HepG2 (cell line): ENCODE measurements around the gene SPNS2. TPM values are rescaled to one million over a fixed set of nuclear protein-coding genes. Genes with fewer than 3 reads are reported as not detected.

Source experiments
- ARID4A ChIP-seq: sonication (generic); formaldehyde crosslinking; IDR thresholded peaks from 2 replicates; pipeline ENCODE4 v1.5.0; 2020; ENCODE audit warnings: mild to moderate bottlenecking, missing genetic modification reagents, borderline replicate concordance
- FOXC1 ChIP-seq: sonication (generic); formaldehyde crosslinking; IDR thresholded peaks from 2 replicates; pipeline ENCODE4 v1.8.0; 2022; ENCODE audit warnings: mild to moderate bottlenecking, missing genetic modification reagents, borderline replicate concordance
- FOXM1 ChIP-seq: sonication (generic); formaldehyde crosslinking; IDR thresholded peaks from 2 replicates; pipeline ENCODE4 v1.5.0; 2020; ENCODE audit warnings: missing genetic modification reagents
- FOXO4 ChIP-seq: sonication (generic); formaldehyde crosslinking; conservative IDR thresholded peaks from 2 replicates; pipeline ENCODE4 v1.8.1; 2023; ENCODE audit warnings: missing genetic modification reagents
- HNRNPL ChIP-seq: fragments of 200-400 bp; formaldehyde crosslinking; IDR thresholded peaks from 2 replicates; pipeline ENCODE4 v1.6.1; 2017; ENCODE audit warnings: mild to moderate bottlenecking, low read depth, low read length
- HNRNPLL ChIP-seq: fragments of 200-400 bp; formaldehyde crosslinking; IDR thresholded peaks from 2 replicates; pipeline ENCODE4 v1.6.1; 2017; ENCODE audit warnings: mild to moderate bottlenecking, low read depth, low read length; ENCODE audit not compliant: poor library complexity, severe bottlenecking
- HOXA3 ChIP-seq: sonication (generic); formaldehyde crosslinking; IDR thresholded peaks from 2 replicates; pipeline ENCODE4 v1.5.0; 2020; ENCODE audit warnings: missing genetic modification reagents
- KDM2A ChIP-seq: sonication (generic); formaldehyde crosslinking; IDR thresholded peaks from 2 replicates; pipeline ENCODE4 v1.4.0; 2020; ENCODE audit warnings: low read depth, missing genetic modification reagents, borderline replicate concordance
- LCORL ChIP-seq, 2 experiments: fragments of 450-650 bp in 1 of 2; sonication (generic) in 1 of 2; formaldehyde crosslinking in 1 of 2; IDR thresholded peaks; 2 replicates each; pipeline versions ENCODE4 v1.5.0 to v1.6.1; 2017 to 2020; ENCODE audit warnings: antibody characterized with exemption in 1 of 2, missing genetic modification reagents in 1 of 2
- NCOA1 ChIP-seq: sonication (generic); formaldehyde crosslinking; IDR thresholded peaks from 2 replicates; pipeline ENCODE4 v1.9.0; 2021; ENCODE audit warnings: missing genetic modification reagents
- SP5 ChIP-seq: IDR thresholded peaks from 2 replicates; pipeline ENCODE4 v1.6.1; 2016; ENCODE audit warnings: low read depth, borderline replicate concordance
- TBX2 ChIP-seq: sonication (generic); formaldehyde crosslinking; IDR thresholded peaks from 2 replicates; pipeline ENCODE4 v1.5.0; 2020; ENCODE audit warnings: missing genetic modification reagents, mild to moderate bottlenecking, borderline replicate concordance
- ZNF263 ChIP-seq: sonication (generic); formaldehyde crosslinking; IDR thresholded peaks from 2 replicates; pipeline ENCODE4 v1.4.0; 2020; ENCODE audit warnings: missing genetic modification reagents
- ZNF720 ChIP-seq: sonication (generic); formaldehyde crosslinking; IDR thresholded peaks from 2 replicates; pipeline ENCODE4 v1.4.0; 2020; ENCODE audit warnings: missing genetic modification reagents
- polyA plus RNA-seq, 8 experiments: library from polyadenylated mRNA; depleted of rRNA in 3 of 8; stranded (reverse) in 7 of 8; unstranded in 1 of 8; fragments of >200 nt; fragmentation: Illumina TruSeq in 4 of 8; extraction: Trizol in 4 of 8; gene quantifications; 2 replicates each; pipeline versions ENCODE4 v1.2.1 to v1.2.3, GENCODE V29; 2011 to 2016; ENCODE audit warnings: low read depth in 4 of 8, missing spikeins in 1 of 8, mixed read lengths in 1 of 8; ENCODE audit not compliant: insufficient read depth in 1 of 8
- total RNA-seq, 5 experiments: library from RNA; depleted of rRNA; stranded (reverse); fragments of >200 nt; fragmentation: Illumina TruSeq; extraction: Trizol; gene quantifications; 2 replicates each; pipeline ENCODE4 v1.2.3, GENCODE V29; 2016; ENCODE audit warnings: low read depth in 1 of 5
- TF ChIP-seq, protein P1 (sequence below): sonication (generic); formaldehyde crosslinking; IDR thresholded peaks from 2 replicates; pipeline ENCODE4 v1.5.1; 2020; ENCODE audit warnings: mild to moderate bottlenecking, missing genetic modification reagents, moderate library complexity

SPNS2 gene
- total and polyA plus RNA-seq, 2 of the 13 experiments (the other 11 are each of a cell fraction or from before 2014, with no cell fraction given): 0.01 TPM; not detected in 1

DNA sequence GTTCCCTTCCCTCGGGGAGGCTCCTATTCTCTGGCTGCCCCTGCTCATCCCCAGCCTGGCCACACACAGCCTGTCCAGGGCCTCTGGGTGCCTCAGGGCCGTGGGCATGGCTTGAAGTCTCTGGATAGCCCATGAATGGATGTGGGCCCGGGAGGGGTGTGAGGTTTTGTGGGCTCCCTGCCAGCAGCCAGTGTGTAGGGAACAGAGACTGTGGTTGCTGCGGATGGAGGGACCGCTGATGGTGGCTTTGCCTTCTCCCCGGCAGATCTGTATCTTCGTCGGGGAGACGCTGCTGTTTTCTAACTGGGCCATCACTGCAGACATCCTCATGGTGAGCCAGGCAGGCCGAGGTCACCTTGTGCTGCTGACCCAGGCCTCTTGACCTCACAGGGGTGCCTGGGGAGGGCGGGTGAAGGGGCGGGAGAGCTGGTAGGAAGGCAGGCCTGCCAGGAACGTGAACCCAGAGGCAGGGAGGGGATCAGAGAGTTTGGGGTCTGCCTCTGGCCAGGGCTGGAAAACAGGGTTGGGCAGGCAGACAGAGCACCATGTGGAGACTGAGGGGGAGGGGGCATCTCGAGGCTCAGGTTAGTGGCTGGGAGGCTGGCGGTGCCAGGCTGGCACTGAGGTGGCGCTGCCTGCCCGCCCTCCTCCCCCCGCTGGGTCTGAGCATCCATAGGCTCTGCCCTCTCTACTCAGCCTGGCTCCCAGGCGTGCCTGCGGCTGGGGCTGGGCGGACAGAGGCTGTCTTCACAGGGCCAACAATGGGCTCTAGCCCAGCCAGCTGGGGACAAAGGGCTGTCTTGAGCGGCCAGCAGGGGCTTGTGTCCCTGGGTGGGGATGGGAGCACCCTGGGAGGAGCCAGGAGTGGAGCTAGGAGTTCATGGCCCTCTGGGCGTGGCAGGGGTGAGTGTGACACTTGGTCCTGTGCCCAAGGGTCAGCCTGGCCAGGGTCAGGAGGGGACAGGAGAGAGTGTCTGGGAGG is 35.1 kb downstream of the SPNS2 start (continued):
- TF ChIP-seq KDM2A (CRISPR knock-in tag): peak; percentile 28
- TF ChIP-seq ZNF263 (CRISPR knock-in tag): peak; percentile 98
- TF ChIP-seq SP5 (CRISPR knock-in tag): no peak
- TF ChIP-seq HNRNPL: peak; percentile 93
- TF ChIP-seq TBX2 (CRISPR knock-in tag): peak; percentile 41; the same call in 1 of the 2 replicates
- 0 out of 2 replicates have a peak, but pooled peaks have one; percentile 16 for TF ChIP-seq HOXA3 (CRISPR knock-in tag)
- TF ChIP-seq FOXM1: no peak
- TF ChIP-seq ZNF720 (CRISPR knock-in tag): no peak
- TF ChIP-seq NCOA1 (CRISPR knock-in tag): 0 out of 2 replicates have a peak, but pooled peaks have one; percentile 47
- TF ChIP-seq LCORL (IDR thresholded peaks at IDR 0.05): no peak
- no peak for TF ChIP-seq LCORL (CRISPR knock-in tag; IDR thresholded peaks at IDR 0.05)
- TF ChIP-seq HNRNPLL: peak; percentile 33
- TF ChIP-seq ARID4A (CRISPR knock-in tag): 0 out of 2 replicates have a peak, but pooled peaks have one; percentile 15
- TF ChIP-seq FOXO4 (CRISPR knock-in tag): 0 out of 2 replicates have a peak, but pooled peaks have one; percentile 33
- TF ChIP-seq FOXC1 (CRISPR knock-in tag): peak; percentile 55
- TF ChIP-seq, protein P1, sequence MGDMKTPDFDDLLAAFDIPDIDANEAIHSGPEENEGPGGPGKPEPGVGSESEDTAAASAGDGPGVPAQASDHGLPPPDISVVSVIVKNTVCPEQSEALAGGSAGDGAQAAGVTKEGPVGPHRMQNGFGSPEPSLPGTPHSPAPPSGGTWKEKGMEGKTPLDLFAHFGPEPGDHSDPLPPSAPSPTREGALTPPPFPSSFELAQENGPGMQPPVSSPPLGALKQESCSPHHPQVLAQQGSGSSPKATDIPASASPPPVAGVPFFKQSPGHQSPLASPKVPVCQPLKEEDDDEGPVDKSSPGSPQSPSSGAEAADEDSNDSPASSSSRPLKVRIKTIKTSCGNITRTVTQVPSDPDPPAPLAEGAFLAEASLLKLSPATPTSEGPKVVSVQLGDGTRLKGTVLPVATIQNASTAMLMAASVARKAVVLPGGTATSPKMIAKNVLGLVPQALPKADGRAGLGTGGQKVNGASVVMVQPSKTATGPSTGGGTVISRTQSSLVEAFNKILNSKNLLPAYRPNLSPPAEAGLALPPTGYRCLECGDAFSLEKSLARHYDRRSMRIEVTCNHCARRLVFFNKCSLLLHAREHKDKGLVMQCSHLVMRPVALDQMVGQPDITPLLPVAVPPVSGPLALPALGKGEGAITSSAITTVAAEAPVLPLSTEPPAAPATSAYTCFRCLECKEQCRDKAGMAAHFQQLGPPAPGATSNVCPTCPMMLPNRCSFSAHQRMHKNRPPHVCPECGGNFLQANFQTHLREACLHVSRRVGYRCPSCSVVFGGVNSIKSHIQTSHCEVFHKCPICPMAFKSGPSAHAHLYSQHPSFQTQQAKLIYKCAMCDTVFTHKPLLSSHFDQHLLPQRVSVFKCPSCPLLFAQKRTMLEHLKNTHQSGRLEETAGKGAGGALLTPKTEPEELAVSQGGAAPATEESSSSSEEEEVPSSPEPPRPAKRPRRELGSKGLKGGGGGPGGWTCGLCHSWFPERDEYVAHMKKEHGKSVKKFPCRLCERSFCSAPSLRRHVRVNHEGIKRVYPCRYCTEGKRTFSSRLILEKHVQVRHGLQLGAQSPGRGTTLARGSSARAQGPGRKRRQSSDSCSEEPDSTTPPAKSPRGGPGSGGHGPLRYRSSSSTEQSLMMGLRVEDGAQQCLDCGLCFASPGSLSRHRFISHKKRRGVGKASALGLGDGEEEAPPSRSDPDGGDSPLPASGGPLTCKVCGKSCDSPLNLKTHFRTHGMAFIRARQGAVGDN (CRISPR knock-in tag): peak; percentile 34; the same call in 1 of the 2 replicates
